Ramos (cell line): ENCODE results near the gene CLCA1.

Source experiments
- in situ Hi-C: fragments of 300-500 bp; cut with MboI; formaldehyde crosslinking; loops from one replicate; pipeline ENCODE4 v1.14.3; 2022; ENCODE audit warnings: low sequenced_read_pairs; ENCODE audit not compliant: unreplicated experiment

CLCA1 gene

DNA sequence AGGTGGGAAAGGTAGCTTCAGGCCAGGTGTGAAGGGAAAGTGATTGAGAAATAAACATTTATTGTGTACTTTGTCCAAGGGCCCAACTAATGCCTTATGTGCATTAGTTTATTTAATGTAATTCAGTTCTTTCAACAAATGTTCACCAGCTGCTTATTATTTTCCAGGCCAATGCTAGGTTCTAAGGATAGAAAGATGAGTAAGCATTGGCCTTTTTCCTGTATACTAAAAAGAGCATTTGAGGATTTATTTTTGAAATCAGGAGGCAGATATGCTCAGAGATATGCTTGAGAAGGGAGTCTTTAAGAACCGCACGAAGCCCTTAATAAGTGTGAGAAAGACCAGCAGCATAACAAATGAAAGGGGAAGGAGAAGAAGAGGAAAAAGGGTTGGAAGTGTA, 32.0 kb downstream of the CLCA1 start:
- in situ Hi-C loops = loop anchor here (25.0 kb wide), 1 partner anchor 637 kb away; no protein-coding TSS in a partner anchor

GRCh38 chr1:86502125-86502646, 33.5 kb downstream of the CLCA1 start:
- in situ Hi-C loops = loop anchor here (25.0 kb wide), 1 partner anchor 635 kb away; no protein-coding TSS in a partner anchor

- in situ Hi-C loops = loop anchor here (25.0 kb wide), 1 partner anchor 634 kb away; no protein-coding TSS in a partner anchor
These were observed 34.1 kb downstream of the CLCA1 start for GRCh38 chr1:86502721-86503405.

- in situ Hi-C loops = loop anchor here (25.0 kb wide), 1 partner anchor 634 kb away; no protein-coding TSS in a partner anchor
These were observed 34.8 kb downstream of the CLCA1 start for GRCh38 chr1:86503406-86504136.

DNA sequence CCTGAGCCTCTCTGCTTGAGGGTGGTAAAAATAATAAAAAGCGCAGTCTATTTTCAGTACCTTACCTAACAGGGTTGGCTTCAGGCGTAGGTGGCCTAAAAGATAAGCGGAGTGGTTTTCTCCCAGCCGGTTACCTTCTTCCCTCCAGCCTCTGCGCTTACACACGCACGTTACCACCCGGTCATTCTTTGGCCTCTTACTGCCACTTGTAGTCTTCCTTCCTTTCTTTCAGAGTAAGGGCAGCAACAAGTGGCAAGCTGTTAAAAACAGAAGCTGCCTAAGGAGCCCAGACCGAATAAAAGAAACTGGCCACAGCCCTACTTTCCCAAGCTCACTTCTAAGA, 35.4 kb downstream of the CLCA1 start:
- in situ Hi-C loops = loop anchor here (25.0 kb wide), 1 partner anchor 633 kb away; no protein-coding TSS in a partner anchor

- in situ Hi-C loops = loop anchor here (25.0 kb wide), 1 partner anchor 632 kb away; no protein-coding TSS in a partner anchor
These were observed 36.3 kb downstream of the CLCA1 start for GRCh38 chr1:86504895-86505563.

DNA sequence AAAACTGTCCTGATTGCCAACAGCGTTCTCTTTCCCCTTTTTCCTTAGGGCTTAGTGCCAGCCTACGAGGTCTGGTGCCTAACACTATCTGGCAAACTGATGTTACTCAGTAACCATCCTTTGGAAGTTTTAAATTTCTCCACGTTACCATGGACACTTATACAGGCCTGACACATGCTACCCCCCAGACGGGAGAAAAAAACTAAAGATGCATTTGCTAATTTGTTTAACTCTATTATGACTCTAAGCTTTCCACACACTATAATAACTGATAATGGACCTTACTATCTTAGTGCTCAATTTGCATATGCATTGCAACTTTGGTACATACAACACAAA, 36.8 kb downstream of the CLCA1 start:
- in situ Hi-C loops = loop anchor here (25.0 kb wide), 1 partner anchor 632 kb away; no protein-coding TSS in a partner anchor

GRCh38 chr1:86507935-86508582, 39.3 kb downstream of the CLCA1 start:
- in situ Hi-C loops = loop anchor here (25.0 kb wide), 1 partner anchor 629 kb away; no protein-coding TSS in a partner anchor

DNA sequence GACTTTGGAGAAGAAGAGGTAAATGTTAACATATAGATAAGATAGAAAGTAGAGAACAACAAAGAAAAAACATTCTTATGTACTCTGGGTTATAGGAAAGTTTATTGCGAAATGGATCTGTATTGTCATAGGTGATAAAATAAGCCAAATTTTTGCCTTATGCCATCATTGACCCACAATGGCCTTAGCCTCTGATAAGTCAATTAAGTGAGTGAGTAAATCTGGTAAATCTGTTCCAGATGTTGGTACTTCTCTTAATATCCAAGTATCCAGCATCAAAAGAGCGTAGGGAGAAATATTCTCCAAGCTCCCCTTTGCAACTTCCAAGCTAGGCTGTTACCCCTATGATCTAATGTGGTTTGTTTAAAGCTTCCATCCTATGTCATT, 39.8 kb downstream of the CLCA1 start:
- in situ Hi-C loops = loop anchor here (25.0 kb wide), 1 partner anchor 629 kb away; no protein-coding TSS in a partner anchor

DNA sequence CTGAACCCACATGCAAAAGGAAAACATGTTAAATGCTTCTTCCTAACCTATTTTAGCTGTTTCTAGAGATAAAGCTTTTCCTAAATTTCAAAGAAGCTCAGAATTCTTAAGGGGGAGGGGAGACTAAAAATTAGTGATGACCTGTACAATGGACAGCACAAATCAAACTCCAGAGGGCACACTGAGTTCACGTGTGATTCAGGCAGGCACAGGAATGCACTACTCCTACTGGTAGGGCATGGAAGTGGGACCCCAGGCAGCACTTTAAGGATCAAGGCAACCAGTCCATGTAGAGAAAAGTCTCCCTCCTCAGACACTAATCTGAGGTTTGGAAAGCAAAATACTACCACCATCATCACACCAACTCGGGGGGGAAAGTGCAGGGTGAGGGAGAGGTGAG, 46.9 kb downstream of the CLCA1 start:
- in situ Hi-C loops = loop anchor here (25.0 kb wide), 1 partner anchor 622 kb away; no protein-coding TSS in a partner anchor

DNA sequence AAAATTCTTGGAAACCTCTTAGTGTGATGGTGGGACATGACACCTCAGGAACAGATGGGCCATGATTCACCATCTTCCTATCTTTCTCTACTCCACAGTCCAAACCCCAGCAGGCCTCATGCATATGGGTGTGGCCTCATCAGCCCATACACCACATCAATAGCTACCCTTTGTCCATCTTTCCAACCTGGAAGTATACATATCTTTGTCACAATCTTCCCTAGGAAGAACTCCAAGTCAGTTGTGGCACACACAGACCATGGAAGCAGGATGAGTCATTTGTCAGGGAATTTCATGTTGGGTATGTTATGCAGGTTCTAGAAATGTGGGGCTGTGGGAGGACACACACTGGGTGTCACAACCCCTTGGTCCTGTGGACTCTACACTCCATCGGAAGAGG, 47.6 kb downstream of the CLCA1 start:
- in situ Hi-C loops = loop anchor here (25.0 kb wide), 1 partner anchor 621 kb away; no protein-coding TSS in a partner anchor

DNA sequence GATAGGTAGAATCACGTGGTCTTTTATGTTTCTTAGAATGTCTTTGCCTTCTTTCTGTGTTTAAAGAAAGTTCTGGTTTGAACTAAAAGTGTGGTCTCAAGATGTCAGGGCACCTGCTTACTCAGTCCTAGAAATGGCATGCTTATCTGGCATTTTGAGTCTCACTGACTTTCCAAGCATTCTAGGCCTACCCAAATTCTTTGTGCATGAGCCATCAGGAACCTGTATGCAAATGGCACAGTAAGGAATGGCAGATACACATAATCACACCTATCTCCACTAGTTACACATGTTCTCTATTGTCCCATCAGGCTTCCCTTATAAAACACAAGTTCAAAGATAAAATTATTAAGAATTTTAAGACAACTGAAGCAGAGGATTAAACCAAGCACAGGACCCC, 48.6 kb downstream of the CLCA1 start:
- in situ Hi-C loops = loop anchor here (25.0 kb wide), 1 partner anchor 620 kb away; no protein-coding TSS in a partner anchor

DNA sequence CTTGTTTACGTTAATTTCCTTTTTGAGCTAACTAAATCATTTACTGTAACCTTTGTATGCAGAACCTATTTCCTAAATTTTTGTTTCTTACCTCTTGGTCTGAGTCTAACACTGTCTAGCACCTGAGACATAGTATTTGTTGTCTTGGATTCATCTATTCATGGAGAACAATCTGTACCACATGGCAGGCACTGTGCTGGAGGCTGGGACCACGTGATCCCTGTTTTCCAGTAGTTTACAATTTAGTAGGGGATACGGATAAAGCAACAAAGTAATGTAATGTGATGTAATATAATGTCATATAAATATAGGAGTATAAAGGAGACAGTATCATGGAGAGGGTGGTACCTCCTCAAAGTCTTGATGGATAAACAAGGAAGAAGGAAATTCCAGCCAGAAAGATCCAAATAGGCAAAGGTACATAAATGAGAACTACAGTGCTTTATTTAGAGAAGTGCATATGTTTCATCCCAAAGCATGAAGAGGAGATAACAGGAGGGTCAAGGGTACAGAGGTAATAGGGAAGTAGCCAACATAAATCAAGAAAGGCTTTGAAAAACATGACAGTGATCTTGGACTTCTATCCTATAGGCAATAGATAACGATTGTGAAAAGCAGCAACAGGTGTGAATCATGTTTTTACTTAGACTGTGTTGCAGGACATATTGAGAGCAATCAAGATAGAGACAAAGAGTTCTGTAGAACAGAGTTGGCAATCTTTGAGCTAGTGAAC, 52.2 kb downstream of the CLCA1 start:
- in situ Hi-C loops = loop anchor here (25.0 kb wide), 1 partner anchor 616 kb away; no protein-coding TSS in a partner anchor

- in situ Hi-C loops = loop anchor here (25.0 kb wide), 1 partner anchor 616 kb away; no protein-coding TSS in a partner anchor
These were observed 52.8 kb downstream of the CLCA1 start for GRCh38 chr1:86521522-86521891.

DNA sequence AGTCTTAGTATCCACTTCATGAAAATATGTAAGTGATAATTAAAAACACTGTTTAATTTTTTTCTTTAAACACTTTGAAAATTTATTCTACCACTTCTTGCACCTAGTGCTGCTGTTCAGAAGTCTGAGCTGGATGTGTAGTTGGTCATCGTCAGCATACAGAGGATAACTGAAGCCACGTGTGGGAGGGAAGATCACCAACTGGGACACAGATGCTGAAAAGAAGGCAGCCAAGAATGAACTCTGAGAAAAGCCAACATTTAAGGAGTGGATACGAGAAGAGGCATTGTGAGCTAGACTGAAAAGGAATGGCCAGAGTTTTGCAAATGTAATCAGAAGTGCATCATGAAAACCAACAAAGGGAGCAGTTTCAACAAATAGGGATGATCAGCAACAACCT, 53.5 kb downstream of the CLCA1 start:
- in situ Hi-C loops = loop anchor here (25.0 kb wide), 1 partner anchor 615 kb away; no protein-coding TSS in a partner anchor

GRCh38 chr1:86523670-86524354, 55.1 kb downstream of the CLCA1 start:
- in situ Hi-C loops = loop anchor here (25.0 kb wide), 1 partner anchor 613 kb away; no protein-coding TSS in a partner anchor

DNA sequence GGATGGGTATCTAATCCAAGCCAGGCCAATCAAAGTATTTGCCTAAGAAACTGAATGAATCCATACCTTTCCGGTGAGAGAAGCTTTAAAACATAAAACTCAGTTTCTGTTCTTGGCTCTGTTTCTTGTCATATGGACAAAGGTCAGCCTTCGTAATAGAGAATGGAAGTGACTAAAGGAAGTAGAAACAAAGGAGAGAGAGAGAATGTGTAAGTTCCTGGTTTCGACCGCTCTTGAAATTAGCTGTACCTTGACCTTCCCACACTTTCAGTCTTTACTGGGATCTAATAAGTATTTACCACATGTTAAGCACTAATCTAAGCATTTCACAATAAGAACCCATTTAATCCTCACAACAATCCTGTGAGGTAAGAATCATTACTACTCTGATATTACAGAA, 58.6 kb downstream of the CLCA1 start:
- in situ Hi-C loops = no loop called here

DNA sequence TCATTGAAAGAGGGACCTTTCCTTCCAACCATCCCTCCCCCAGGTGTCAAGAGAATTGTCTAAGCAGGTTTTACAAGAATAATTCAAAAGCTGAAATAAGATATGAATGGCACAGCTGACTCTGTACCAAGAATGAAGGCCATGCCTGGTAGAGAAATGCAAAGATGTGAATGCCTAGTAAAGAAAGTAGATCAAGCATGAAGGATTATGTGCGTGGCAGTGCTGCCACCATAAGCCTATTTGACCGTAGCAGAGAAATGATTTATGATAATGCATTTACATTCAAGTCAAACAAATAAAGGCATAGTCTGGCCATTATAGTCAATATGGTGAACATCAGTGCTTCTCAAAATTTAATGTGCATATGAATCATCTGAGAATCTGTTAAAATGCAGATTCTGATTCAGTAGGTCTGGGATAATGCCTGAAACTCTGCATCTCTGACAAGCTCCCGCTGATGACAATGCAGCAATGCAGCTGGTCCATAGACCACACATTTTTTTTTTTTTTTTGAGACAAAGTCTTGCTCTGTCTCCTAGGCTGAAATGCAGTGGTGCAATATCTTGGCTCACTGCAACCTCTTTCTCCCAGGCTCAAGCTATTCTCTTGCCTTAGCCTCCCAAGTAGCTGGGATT, 61.6 kb downstream of the CLCA1 start:
- in situ Hi-C loops = no loop called here
